Measurements from ENCODE around the gene C6orf89. TPM values are rescaled to one million over a fixed set of nuclear protein-coding genes. Genes with fewer than 3 reads are reported as not detected.

Gene C6orf89
- total RNA-seq, 1 experiment from 2014 or later: 36.9 TPM

DNA sequence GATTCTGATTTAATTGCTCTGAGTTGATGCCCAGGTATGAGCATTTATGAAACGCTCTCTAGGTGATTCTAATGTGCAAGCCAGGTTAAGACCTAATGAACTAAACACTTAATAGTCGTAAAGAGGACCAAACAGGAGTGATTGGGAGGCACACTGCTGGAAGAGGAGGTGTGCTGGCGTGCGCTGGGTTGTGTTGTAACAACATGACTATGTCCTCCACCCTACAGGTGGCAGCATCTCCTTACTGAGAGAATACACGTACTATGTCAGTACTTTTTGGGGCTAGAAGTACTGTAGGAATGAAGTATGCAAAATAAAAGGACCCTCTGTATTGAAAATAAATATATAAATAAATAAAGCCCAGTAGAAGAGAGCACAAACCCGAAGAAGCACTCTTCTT, 11.9 kb downstream of the C6orf89 start:
- BruUV-seq (replicated peaks): no TSS peak
- no peaks in the 10 kb centered on the region for H3K9me3 Mint-ChIP-seq (ENCODE audit: unreplicated experiment)
- TF ChIP-seq CTCF (IDR thresholded peaks at IDR 0.05; ENCODE audit: unreplicated experiment): no peak
- CTCF ChIA-PET: interaction anchor here (0.6 to 2.1 kb wide), 5 partner anchors 21 to 274 kb away, joined by 3 to 10 read pairs (median 4); no protein-coding TSS in a partner anchor
- peaks cover 49% of the 10 kb centered on the region for H3K36me3 Mint-ChIP-seq (ENCODE audit: insufficient read depth, unreplicated experiment)
- DNase-seq (ENCODE audit: unreplicated experiment): peak; percentile 25
- no peak overlapping the region for H3K4me3 Mint-ChIP-seq (ENCODE audit: unreplicated experiment)
- intact Hi-C loops (cut with micrococcal nuclease): no loop called here
- POLR2A ChIA-PET: no interaction called here
- H3K27ac Mint-ChIP-seq (ENCODE audit: low read depth, unreplicated experiment): no peak overlapping the region
- peaks cover 8% of the 10 kb centered on the region for H3K4me1 Mint-ChIP-seq (ENCODE audit: insufficient read depth, unreplicated experiment)
- no peaks in the 10 kb centered on the region for H3K27me3 Mint-ChIP-seq (ENCODE audit: insufficient read depth, unreplicated experiment)

GRCh38 chr6:36904114-36904513, 18.4 kb downstream of the C6orf89 start:
- ChIA-PET CTCF (interaction anchor here (1.2 to 2.4 kb wide), 3 partner anchors 10 to 114 kb away, joined by 3 to 7 read pairs (median 7); partner anchors contain the start of gene C6orf89), POLR2A (interaction anchor here (0.7 to 1.7 kb wide), 4 partner anchors 10 to 113 kb away, joined by 3 to 4 read pairs (median 3); partner anchors contain the start of genes C6orf89 and MTCH1)
- no TSS peak for BruUV-seq (replicated peaks)
- Mint-ChIP-seq H3K36me3 (ENCODE audit: insufficient read depth, unreplicated experiment) (peaks cover 97% of the 10 kb centered on the region), H3K27ac (ENCODE audit: low read depth, unreplicated experiment) (no peak overlapping the region), H3K4me3 (ENCODE audit: unreplicated experiment) (no peak overlapping the region), H3K27me3 (ENCODE audit: insufficient read depth, unreplicated experiment) (no peaks in the 10 kb centered on the region), H3K4me1 (ENCODE audit: insufficient read depth, unreplicated experiment) (no peaks in the 10 kb centered on the region), H3K9me3 (ENCODE audit: unreplicated experiment) (no peaks in the 10 kb centered on the region)
- no peak for TF ChIP-seq CTCF (IDR thresholded peaks at IDR 0.05; ENCODE audit: unreplicated experiment)
- DNase-seq (ENCODE audit: unreplicated experiment): no peak
- intact Hi-C loops (cut with micrococcal nuclease): no loop called here

DNA sequence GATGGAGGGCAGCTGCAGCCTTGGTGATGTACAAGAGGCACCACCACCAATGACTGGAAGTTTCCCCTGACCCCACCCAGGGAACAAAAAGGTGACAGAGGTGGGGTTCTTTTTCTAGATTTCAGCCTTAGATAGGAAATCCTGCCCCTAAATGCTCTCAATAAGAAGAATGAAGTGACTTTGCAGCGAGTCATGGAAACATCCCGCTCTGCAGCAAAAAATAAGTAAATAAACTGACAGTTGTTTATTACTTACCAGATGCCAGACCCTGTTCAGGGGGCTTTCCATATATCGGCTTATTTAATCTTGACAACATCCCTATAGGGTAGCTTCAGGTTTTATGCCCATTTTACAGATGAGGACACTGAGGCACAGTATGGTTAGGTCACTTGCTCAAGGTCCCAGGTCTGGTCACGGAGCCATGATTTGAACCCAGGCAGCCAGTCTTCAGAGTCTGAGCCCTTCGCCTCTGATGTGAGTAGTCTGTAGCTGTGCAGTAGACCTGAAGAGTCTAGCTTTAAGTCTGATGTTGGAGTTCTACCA, 19.2 kb downstream of the C6orf89 start:
- POLR2A ChIA-PET: interaction anchor here (0.7 to 1.7 kb wide), 5 partner anchors 9 to 81 kb away, joined by 3 to 4 read pairs (median 3); partner anchors contain the start of genes C6orf89 and MTCH1
- H3K4me1 Mint-ChIP-seq (ENCODE audit: insufficient read depth, unreplicated experiment): no peaks in the 10 kb centered on the region
- no peak for TF ChIP-seq CTCF (IDR thresholded peaks at IDR 0.05; ENCODE audit: unreplicated experiment)
- no peak overlapping the region for H3K4me3 Mint-ChIP-seq (ENCODE audit: unreplicated experiment)
- no peak overlapping the region for H3K27ac Mint-ChIP-seq (ENCODE audit: low read depth, unreplicated experiment)
- H3K36me3 Mint-ChIP-seq (ENCODE audit: insufficient read depth, unreplicated experiment): peaks cover 97% of the 10 kb centered on the region
- CTCF ChIA-PET: interaction anchor here (1.4 to 3.5 kb wide), 2 partner anchors 9 to 113 kb away, joined by 7 to 14 read pairs; no protein-coding TSS in a partner anchor
- DNase-seq (ENCODE audit: unreplicated experiment): no peak
- no peaks in the 10 kb centered on the region for H3K27me3 Mint-ChIP-seq (ENCODE audit: insufficient read depth, unreplicated experiment)
- H3K9me3 Mint-ChIP-seq (ENCODE audit: unreplicated experiment): no peaks in the 10 kb centered on the region
- intact Hi-C loops (cut with micrococcal nuclease): no loop called here
- BruUV-seq (replicated peaks): no TSS peak

DNA sequence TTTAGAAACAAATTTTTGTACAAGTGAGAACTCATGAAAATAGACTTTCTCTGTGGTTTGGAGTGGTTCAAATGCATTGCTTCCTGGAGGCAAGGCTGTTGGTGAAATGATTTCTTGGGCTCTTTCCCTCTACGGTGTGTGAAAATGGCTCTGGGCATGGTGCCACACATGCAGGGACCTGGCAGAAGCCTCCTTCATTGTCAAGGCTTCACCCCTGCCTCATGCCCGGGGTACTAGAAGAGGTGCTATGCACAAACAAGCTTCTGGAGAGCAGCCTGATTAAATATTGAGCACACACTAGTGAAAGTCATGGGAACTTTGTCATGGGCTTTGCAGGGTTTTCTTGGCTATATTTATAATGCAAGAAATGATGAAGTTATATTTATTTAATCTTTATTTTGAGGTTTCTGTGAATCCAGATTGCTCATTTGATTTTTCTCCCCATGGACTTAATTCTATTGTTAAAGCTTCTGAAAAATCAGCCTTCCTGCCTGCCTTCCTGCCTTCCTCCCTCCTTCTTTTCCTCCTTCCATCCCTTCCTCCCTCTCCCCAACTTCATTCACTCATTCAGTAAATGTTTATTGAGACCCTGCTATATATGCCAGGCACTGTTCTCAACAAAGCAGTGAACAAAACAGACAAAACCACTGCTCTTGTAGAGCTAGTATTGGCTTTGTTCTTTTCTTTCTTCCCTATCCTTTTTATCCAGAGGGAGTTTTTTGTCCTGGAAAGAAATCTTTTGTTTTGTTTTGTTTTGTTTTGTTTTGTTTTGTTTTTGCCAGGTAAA, 21.0 kb downstream of the C6orf89 start:
- no peak for DNase-seq (ENCODE audit: unreplicated experiment)
- H3K36me3 Mint-ChIP-seq (ENCODE audit: insufficient read depth, unreplicated experiment): peaks cover 97% of the 10 kb centered on the region
- H3K27ac Mint-ChIP-seq (ENCODE audit: low read depth, unreplicated experiment): peak overlapping the region; percentile 16
- no peak for TF ChIP-seq CTCF (IDR thresholded peaks at IDR 0.05; ENCODE audit: unreplicated experiment)
- ChIA-PET CTCF (interaction anchor here (0.6 to 3.5 kb wide), 2 partner anchors 111 to 158 kb away, joined by 3 to 14 read pairs; no protein-coding TSS in a partner anchor), POLR2A (interaction anchor here (0.9 to 1.1 kb wide), 4 partner anchors 10 to 53 kb away, joined by 3 read pairs; no protein-coding TSS in a partner anchor)
- H3K27me3 Mint-ChIP-seq (ENCODE audit: insufficient read depth, unreplicated experiment): no peaks in the 10 kb centered on the region
- no peak overlapping the region for H3K4me3 Mint-ChIP-seq (ENCODE audit: unreplicated experiment)
- intact Hi-C loops (cut with micrococcal nuclease): no loop called here
- BruUV-seq (replicated peaks): no TSS peak
- H3K4me1 Mint-ChIP-seq (ENCODE audit: insufficient read depth, unreplicated experiment): peaks cover 2% of the 10 kb centered on the region
- no peaks in the 10 kb centered on the region for H3K9me3 Mint-ChIP-seq (ENCODE audit: unreplicated experiment)
